Glomerular endothelial cell (primary cell): ENCODE measurements around the gene SOBP. TPM values are rescaled to one million over a fixed set of nuclear protein-coding genes. Genes with fewer than 3 reads are reported as not detected.

Experiments
- DNase-seq: peaks from one replicate; pipeline ENCODE4 v3.0.0-alpha.2; 2011; ENCODE audit warnings: low read depth, low spot score; ENCODE audit errors: extremely low read depth
- total RNA-seq: library from RNA; depleted of rRNA; stranded (reverse); fragments of >200 nt; gene quantifications from 2 replicates; pipeline ENCODE4 v1.2.3, GENCODE V29; 2015

SOBP gene
- total RNA-seq, 1 donor from 2014 or later, result 2.3 TPM

DNA sequence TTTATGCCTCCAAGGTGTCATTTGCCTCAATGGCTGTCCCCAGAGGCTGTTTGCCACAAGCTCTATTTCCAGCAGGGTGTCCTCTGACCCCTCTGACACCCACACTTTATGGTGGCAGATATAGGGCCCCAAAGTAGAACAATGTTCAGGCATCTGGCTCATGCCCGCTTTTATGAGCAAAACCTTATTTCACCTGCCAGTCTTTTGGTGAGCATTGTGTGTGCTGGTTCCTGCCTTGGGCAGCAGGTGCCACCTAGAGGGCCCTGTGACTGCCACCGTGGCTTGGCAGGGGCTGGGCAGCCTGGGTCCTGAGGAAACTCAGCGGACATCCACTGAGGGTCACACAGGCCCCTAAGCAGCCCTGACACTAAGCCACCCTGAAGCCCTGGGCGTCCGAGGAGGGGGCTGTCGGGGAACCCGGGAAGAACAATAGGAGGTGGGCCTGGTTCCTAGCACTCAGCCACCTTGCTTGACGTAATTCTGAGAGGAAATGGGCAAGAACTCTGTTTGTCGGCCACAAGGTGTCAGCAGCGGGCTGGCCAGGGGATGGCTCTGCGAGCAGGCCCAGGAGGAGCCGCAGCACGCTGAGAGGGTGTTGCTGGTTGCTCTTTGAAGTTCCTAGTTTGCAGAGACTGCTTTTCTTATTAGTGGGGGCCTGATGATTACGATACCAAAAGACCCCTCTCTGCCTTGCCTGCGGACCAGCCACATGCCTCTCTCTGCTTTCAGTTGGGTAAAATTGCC is 185.2 kb downstream of the SOBP start:
- no peak for DNase-seq

DNA sequence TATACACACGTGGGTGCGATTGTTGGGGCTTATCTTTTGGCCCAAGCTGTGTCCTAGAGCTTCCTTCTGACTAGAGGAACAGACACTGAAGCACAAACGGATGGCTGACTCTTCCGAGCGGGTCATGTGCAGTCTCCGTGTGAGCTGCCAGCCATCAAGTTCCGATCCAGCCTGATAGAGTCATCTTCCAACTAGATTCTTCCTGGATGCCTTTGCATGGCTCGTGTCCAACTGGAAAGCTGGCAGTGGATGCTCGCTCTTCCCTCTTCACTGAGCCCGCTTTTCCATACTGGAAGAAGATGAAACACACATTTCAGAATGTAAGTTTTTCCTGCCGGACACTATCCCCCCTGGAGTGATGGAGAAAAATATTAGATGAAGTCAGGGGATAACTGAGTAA is 186.1 kb downstream of the SOBP start:
- no peak for DNase-seq

DNA sequence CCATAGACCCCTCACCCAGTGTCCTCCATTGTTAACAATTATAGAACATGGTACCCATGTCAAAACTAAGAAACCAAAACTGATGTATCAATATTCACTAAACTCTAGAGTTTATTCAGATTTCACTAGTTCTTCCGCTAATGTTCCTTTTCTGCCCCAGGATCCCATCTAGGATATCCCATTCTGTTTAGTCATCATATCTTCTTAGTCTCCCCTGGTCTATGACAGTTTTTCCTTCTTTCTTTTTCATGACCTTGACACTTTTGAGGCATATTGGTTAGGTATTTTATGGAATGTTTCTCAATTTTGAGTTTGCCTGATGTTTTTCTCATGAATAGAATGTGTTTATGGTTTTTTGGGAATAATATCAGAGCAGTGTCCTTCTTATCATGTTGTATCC is 187.5 kb downstream of the SOBP start:
- DNase-seq, result no peak

DNA sequence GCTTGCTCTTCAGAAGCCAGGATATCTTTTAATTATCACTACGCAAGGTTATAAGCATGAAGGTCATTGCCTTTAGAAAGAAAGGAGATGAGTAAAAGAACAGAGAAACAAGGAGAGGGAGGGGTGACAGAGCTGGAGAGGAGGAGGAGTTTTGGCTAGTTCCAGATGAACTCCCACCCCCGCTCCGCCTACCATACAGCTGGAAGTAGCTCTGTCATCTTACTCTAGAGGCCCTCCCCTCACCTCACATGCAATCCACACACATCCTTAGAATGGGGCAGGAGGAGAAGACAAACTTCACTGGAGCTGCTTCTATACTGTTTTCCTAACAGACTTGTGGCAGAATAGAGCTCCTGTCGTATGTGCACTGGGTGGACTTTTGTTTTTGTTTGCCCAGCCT is 189.5 kb downstream of the SOBP start:
- no peak for DNase-seq

DNA sequence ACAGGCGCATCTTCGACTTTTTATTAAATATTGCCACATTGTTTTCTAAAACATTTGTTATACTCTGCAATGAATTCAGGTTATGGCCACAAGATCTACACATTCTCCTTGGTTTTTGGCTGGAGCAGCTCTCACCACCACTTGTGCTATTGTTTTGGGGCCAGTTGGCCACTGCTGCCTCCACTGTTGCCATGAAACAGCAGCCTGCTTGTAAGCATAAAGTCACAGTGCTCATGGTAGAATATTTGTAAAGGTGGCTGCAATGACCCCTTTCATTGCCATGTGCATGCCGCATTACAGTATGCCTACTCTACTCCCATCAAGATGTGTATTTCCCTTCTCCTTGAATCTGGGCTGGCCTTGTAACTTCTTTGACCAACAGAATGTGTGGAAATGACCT is 192.8 kb downstream of the SOBP start:
- no peak for DNase-seq

- no peak for DNase-seq
These were observed 193.3 kb downstream of the SOBP start for GRCh38 chr6:107683183-107683582.

GRCh38 chr6:107684996-107685395 is 195.1 kb downstream of the SOBP start:
- no peak for DNase-seq

GRCh38 chr6:107689190-107689589 is 199.3 kb downstream of the SOBP start:
- no peak for DNase-seq

DNA sequence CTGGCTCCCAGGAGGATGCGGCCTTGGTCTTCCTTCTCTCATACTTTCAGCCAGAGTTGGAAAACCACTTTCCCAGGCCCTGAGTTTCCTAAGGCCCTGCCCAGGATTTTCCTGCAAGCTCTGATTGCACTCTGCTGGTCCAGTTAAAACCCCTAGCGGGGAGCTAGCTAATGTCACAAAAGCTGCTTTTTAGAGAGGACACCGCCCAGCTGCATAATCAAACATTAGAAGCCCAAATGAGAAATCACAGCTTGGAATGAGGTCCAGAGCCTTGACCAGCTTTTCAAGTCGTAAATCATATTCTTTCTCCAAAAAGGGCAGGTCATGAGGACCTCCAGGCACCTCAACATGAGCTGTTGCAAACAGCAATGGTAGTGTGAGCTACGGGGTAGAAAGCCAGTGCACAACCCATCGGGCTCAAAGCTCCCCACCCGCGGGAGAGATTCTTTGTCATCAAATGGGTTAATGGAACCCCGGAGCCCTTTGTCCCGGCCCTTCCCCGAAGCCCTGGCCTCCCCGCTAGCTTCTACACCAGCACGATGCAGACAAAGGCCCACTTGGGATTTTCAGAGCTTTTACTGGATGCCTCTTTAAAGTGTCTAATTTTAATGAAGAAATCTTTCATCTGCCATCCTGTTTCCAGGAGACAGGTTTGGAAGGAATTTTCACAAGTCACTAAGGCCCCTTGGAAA is 200.2 kb downstream of the SOBP start:
- no peak for DNase-seq

DNA sequence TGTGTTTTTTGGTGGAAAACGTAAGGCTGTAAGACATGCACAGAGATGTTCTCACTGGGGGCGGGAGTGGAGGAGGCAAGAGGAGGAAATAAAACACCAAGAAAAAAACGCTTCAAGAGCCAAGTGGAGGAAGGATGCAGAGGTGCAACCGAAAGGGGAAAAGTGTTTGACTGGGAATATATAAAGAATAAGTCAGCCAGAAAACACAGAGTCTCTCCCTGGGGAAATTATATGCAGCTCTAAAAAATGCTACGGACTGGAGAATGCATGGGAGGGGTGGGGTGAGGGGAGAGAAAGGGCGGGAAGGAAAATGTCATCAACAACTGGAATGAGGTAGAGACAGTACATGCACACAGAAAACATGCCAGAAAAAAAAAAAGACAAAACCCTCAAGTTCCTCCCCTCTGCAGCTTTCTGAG is 200.7 kb downstream of the SOBP start:
- no peak for DNase-seq

DNA sequence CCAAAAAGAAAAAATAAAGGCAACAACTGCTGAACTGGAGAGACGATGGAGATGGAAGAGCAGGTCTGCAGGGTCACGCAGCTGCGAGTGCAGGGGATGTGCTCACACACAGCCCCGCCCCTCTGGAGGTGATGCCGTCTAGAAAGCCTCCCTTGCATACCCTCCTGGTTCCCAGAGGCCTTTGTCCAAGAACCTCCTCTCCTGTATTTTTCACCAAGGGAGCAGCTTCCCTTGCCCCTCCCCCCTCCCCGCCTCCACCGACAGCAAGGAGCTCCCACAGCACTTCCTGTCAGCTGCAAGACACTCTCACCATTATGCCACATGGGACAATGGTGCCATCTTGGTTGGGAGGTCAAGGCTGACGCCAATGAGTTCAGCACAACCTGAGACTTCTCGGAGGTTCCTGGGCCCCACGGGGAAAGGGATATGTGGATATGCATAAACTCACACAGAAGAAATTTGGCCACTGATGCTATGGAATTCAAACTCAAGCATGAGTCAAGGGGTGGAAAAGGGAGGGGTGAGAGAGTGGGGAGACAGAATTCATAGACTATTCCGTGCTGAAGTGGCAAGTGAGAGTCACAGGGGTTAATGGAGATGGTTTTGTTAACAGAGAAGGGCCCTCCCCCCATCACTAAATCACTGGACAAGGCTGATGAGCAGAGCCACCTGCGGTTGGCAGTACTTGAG is 201.3 kb downstream of the SOBP start:
- DNase-seq, result no peak

DNA sequence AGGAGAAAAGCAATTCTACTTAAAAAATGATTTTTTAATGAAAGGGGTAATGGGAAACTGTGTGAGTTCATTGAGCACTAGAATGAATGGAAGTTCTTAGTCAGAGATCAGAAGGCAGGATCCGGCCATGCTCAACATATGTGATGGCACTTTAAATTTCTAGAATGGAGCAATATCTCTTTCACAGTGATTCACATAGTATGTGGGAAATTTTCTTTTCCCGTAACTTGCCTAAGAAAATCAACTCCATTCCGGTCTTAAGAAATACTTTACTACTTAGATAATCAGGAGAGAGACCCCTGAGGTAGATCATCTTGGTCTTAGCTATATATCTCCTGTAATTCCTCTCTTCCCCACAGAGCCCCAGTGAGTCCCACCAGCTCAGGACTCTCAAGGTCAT is 202.4 kb downstream of the SOBP start:
- DNase-seq, result no peak

DNA sequence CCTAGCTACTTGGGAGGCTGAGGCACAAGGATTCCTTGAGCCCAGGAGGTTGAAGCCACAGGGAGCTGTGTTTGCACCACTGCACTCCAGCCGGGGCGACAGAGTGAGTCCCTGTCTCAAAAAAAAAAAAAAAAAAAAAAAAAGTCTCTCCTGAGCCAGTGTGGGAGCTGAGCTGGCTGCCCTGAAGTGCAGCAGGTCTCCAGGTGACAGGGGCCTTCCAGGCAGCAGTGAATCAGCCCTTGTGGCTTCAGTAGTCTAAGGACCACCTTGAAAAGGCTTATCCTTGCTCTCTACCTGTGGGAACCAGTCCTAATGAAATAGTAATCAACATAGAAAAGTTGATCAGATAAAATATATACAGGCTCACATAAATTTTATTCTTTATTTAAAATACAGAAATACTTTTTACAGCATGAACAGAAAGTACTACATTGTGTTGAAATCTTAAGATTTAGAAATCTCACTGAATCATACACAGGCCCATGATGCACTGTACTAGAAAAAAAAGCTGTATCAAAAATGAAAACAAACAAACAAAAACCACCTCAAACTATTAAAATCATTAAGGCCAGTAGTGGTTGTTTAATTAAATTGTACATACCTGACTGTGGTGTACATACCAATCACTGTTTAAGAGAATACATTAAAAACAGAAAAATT is 205.3 kb downstream of the SOBP start:
- no peak for DNase-seq

DNA sequence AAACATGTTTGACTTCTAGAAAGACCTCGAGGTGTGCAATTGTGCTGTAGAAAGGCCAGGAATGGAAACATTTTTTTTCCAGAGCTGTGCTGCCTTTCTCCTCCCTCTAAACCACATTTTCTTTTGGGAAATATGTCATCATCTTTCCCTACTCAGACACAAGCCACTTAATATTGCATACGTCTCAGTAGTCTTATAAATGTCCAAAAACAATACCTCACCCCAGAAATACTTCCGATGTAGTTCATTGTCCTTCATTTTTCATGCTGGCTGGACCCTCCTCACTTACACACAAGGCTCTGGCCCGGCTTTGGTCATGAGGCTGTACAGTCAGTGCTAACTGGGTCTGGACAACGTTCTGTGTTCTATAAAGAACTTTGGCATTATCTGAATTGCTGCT is 207.8 kb downstream of the SOBP start:
- no peak for DNase-seq

GRCh38 chr6:107698146-107698545 is 208.2 kb downstream of the SOBP start:
- DNase-seq, result no peak

GRCh38 chr6:107699254-107699653 is 209.3 kb downstream of the SOBP start:
- DNase-seq, result no peak

- no peak for DNase-seq
These were observed 209.9 kb downstream of the SOBP start for GRCh38 chr6:107699697-107700325.

GRCh38 chr6:107703606-107704005 is 213.7 kb downstream of the SOBP start:
- no peak for DNase-seq

GRCh38 chr6:107704347-107705013 is 214.6 kb downstream of the SOBP start:
- no peak for DNase-seq

- DNase-seq, result no peak
These were observed 216.7 kb downstream of the SOBP start for GRCh38 chr6:107706516-107707115.
